ENCODE results near the gene UBR3. TPM values are rescaled to one million over a fixed set of nuclear protein-coding genes. Genes with fewer than 3 reads are reported as not detected.

Gene UBR3
- polyA plus RNA-seq (2012; ENCODE audit: low read depth, missing spikeins), result 5.0 TPM

GRCh38 chr2:169827272-169828140, at the start of gene UBR3:
Gene UBR3, plus strand, starts transcription at chr2:169827454. Its CDS starts 54 bp downstream, at chr2:169827508.
- TF ChIP-seq TAF1 (IDR thresholded peaks at IDR 0.05; ENCODE audit: low read depth, low read length), result peak; percentile 91
- peak; percentile 81 for TF ChIP-seq POLR2A (IDR thresholded peaks at IDR 0.05; ENCODE audit: low read depth, low read length)
- TF ChIP-seq PAX5 (IDR thresholded peaks at IDR 0.05; ENCODE audit: insufficient read depth, low read length, severe bottlenecking), result no peak
- no peak for TF ChIP-seq SPI1 (IDR thresholded peaks at IDR 0.05; ENCODE audit: low read depth, low read length)
- TF ChIP-seq POLR2AphosphoS5 (IDR thresholded peaks at IDR 0.05; ENCODE audit: low read depth, low read length), result peak; percentile 64; the same call in 1 of the 2 replicates
- TF ChIP-seq POU2F2 (IDR thresholded peaks at IDR 0.05; ENCODE audit: low read depth, low read length), result no peak
- FAIRE-seq (peak; percentile 74), DNase-seq (ENCODE audit: insufficient read length, low spot score) (peak; percentile 89)

- TF ChIP-seq POLR2AphosphoS5 (IDR thresholded peaks at IDR 0.05; ENCODE audit: low read depth, low read length) (no peak), TAF1 (IDR thresholded peaks at IDR 0.05; ENCODE audit: low read depth, low read length) (no peak), POLR2A (IDR thresholded peaks at IDR 0.05; ENCODE audit: low read depth, low read length) (no peak), SPI1 (IDR thresholded peaks at IDR 0.05; ENCODE audit: low read depth, low read length) (no peak), PAX5 (IDR thresholded peaks at IDR 0.05; ENCODE audit: insufficient read depth, low read length, severe bottlenecking) (no peak), POU2F2 (IDR thresholded peaks at IDR 0.05; ENCODE audit: low read depth, low read length) (no peak)
- FAIRE-seq, result no peak
- no peak for DNase-seq (ENCODE audit: insufficient read length, low spot score)
Measured at GRCh38 chr2:169778446-169778845, 48.8 kb upstream of the UBR3 start.

GRCh38 chr2:169781249-169782013, 45.8 kb upstream of the UBR3 start:
- TF ChIP-seq POU2F2 (IDR thresholded peaks at IDR 0.05; ENCODE audit: low read depth, low read length), result no peak
- TF ChIP-seq SPI1 (IDR thresholded peaks at IDR 0.05; ENCODE audit: low read depth, low read length), result no peak
- TF ChIP-seq POLR2AphosphoS5 (IDR thresholded peaks at IDR 0.05; ENCODE audit: low read depth, low read length), result no peak
- DNase-seq (ENCODE audit: insufficient read length, low spot score) (no peak), FAIRE-seq (no peak)

GRCh38 chr2:169782513-169782912, 44.7 kb upstream of the UBR3 start:
- no peak for TF ChIP-seq POLR2AphosphoS5 (IDR thresholded peaks at IDR 0.05; ENCODE audit: low read depth, low read length)
- no peak for TF ChIP-seq TAF1 (IDR thresholded peaks at IDR 0.05; ENCODE audit: low read depth, low read length)
- TF ChIP-seq POU2F2 (IDR thresholded peaks at IDR 0.05; ENCODE audit: low read depth, low read length), result no peak
- TF ChIP-seq SPI1 (IDR thresholded peaks at IDR 0.05; ENCODE audit: low read depth, low read length), result no peak
- no peak for TF ChIP-seq POLR2A (IDR thresholded peaks at IDR 0.05; ENCODE audit: low read depth, low read length)
- TF ChIP-seq PAX5 (IDR thresholded peaks at IDR 0.05; ENCODE audit: insufficient read depth, low read length, severe bottlenecking), result no peak
- FAIRE-seq (no peak), DNase-seq (ENCODE audit: insufficient read length, low spot score) (no peak)

GRCh38 chr2:169790581-169790980, 36.7 kb upstream of the UBR3 start:
- FAIRE-seq (no peak), DNase-seq (ENCODE audit: insufficient read length, low spot score) (no peak)
- TF ChIP-seq PAX5 (IDR thresholded peaks at IDR 0.05; ENCODE audit: insufficient read depth, low read length, severe bottlenecking), result no peak
- no peak for TF ChIP-seq POLR2A (IDR thresholded peaks at IDR 0.05; ENCODE audit: low read depth, low read length)
- TF ChIP-seq POU2F2 (IDR thresholded peaks at IDR 0.05; ENCODE audit: low read depth, low read length), result no peak
- TF ChIP-seq SPI1 (IDR thresholded peaks at IDR 0.05; ENCODE audit: low read depth, low read length), result no peak
- TF ChIP-seq TAF1 (IDR thresholded peaks at IDR 0.05; ENCODE audit: low read depth, low read length), result no peak
- TF ChIP-seq POLR2AphosphoS5 (IDR thresholded peaks at IDR 0.05; ENCODE audit: low read depth, low read length), result no peak

- TF ChIP-seq POU2F2 (IDR thresholded peaks at IDR 0.05; ENCODE audit: low read depth, low read length), result no peak
- no peak for TF ChIP-seq POLR2A (IDR thresholded peaks at IDR 0.05; ENCODE audit: low read depth, low read length)
- no peak for TF ChIP-seq POLR2AphosphoS5 (IDR thresholded peaks at IDR 0.05; ENCODE audit: low read depth, low read length)
- TF ChIP-seq TAF1 (IDR thresholded peaks at IDR 0.05; ENCODE audit: low read depth, low read length), result no peak
- no peak for TF ChIP-seq PAX5 (IDR thresholded peaks at IDR 0.05; ENCODE audit: insufficient read depth, low read length, severe bottlenecking)
- no peak for TF ChIP-seq SPI1 (IDR thresholded peaks at IDR 0.05; ENCODE audit: low read depth, low read length)
- DNase-seq (ENCODE audit: insufficient read length, low spot score) (no peak), FAIRE-seq (no peak)
Measured at GRCh38 chr2:169795181-169795580, 32.1 kb upstream of the UBR3 start.

- DNase-seq (ENCODE audit: insufficient read length, low spot score), result no peak
- no peak for FAIRE-seq
- TF ChIP-seq POU2F2 (IDR thresholded peaks at IDR 0.05; ENCODE audit: low read depth, low read length), result no peak
- no peak for TF ChIP-seq SPI1 (IDR thresholded peaks at IDR 0.05; ENCODE audit: low read depth, low read length)
- TF ChIP-seq POLR2A (IDR thresholded peaks at IDR 0.05; ENCODE audit: low read depth, low read length), result no peak
- TF ChIP-seq PAX5 (IDR thresholded peaks at IDR 0.05; ENCODE audit: insufficient read depth, low read length, severe bottlenecking), result no peak
- no peak for TF ChIP-seq TAF1 (IDR thresholded peaks at IDR 0.05; ENCODE audit: low read depth, low read length)
- no peak for TF ChIP-seq POLR2AphosphoS5 (IDR thresholded peaks at IDR 0.05; ENCODE audit: low read depth, low read length)
Measured at GRCh38 chr2:169796441-169796840, 30.8 kb upstream of the UBR3 start.

GRCh38 chr2:169797601-169798000, 29.7 kb upstream of the UBR3 start:
- DNase-seq (ENCODE audit: insufficient read length, low spot score) (no peak), FAIRE-seq (no peak)
- no peak for TF ChIP-seq POLR2A (IDR thresholded peaks at IDR 0.05; ENCODE audit: low read depth, low read length)
- TF ChIP-seq POLR2AphosphoS5 (IDR thresholded peaks at IDR 0.05; ENCODE audit: low read depth, low read length), result no peak

- DNase-seq (ENCODE audit: insufficient read length, low spot score) (no peak), FAIRE-seq (no peak)
- TF ChIP-seq POLR2A (IDR thresholded peaks at IDR 0.05; ENCODE audit: low read depth, low read length), result no peak
- TF ChIP-seq SPI1 (IDR thresholded peaks at IDR 0.05; ENCODE audit: low read depth, low read length), result no peak
- no peak for TF ChIP-seq TAF1 (IDR thresholded peaks at IDR 0.05; ENCODE audit: low read depth, low read length)
- no peak for TF ChIP-seq POLR2AphosphoS5 (IDR thresholded peaks at IDR 0.05; ENCODE audit: low read depth, low read length)
- TF ChIP-seq POU2F2 (IDR thresholded peaks at IDR 0.05; ENCODE audit: low read depth, low read length), result no peak
- no peak for TF ChIP-seq PAX5 (IDR thresholded peaks at IDR 0.05; ENCODE audit: insufficient read depth, low read length, severe bottlenecking)
Measured at GRCh38 chr2:169798397-169798717, 28.9 kb upstream of the UBR3 start.

Data from GM12891 (cell line).